CD4-positive, alpha-beta T cell treated with Interleukin-6 at 100 ng/mL for 8 hours (primary cell): ENCODE results near the gene ROR2.

Experiments
- DNase-seq: peaks from one replicate; pipeline ENCODE4 v3.0.0-alpha.2; 2020; ENCODE audit warnings: mixed read lengths, low spot score

ROR2 gene

DNA sequence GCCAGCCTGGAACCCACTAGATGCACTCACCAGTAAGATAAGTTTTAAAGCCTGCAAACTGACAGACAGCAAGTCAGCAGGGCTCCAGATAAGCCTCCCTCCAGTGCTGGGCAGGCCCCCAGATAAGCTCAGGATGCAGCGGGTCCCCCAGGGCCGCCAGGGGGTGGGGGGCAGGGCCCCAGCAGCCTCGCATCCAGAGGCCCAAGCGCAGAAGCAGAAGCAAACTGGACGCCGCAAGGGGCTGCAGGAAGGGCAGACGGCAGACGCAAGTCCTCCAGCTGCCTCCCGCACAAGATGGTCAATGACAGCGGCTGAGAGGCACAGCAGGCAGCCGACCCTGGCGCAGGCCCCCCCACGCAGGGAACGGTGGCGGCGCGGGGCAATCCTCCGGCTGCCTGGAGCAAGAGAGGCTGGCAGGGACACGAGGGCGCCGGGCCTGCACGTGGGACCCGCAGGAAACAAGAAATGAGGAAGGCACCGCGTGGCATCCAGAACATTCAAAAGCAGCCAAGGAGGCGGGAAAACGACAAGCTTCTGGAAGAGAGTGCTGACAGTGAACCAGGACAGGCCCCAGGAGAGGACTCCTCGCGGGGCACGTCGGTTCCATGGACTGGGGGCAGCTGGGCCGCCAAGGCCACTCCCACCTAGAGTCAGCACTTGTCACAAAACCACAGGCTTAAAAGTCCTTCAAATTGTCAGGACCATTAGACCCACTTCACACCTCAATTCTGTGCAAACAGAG is 49.8 kb downstream of the ROR2 start:
- no peak for DNase-seq

DNA sequence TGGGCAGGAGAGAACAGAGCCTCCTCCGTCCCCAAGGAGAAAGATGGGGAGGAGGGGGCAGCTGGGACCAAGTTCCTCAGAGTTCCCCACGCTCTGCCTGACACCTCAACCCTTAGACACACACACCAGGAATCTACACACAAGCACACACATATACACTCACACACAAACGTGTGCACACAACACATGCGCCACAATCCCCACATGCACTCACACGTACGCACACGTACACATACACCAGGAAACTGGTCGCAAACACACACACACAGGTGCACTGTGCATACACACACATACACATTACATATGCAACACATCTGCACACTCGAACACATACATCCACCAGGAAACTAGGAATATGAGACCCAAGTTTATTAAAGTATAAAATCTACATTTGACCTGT is 50.4 kb downstream of the ROR2 start:
- no peak for DNase-seq

DNA sequence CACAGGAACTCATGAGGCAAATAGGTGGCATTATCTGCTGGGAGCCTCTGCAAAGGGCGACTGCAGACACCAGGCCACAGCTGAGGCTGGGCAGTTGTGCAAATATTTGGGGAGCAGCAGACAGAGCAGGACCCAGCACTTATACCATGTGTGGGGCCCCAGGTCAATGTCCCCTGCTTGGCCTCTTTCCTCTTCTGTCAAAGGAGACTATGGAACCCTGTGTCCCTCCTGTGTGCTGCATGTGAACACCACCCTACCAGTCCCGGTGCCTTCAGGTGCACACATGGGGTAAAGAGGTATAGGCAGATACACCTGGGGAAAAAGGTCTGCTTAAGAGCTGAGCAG is 50.8 kb downstream of the ROR2 start:
- no peak for DNase-seq

DNA sequence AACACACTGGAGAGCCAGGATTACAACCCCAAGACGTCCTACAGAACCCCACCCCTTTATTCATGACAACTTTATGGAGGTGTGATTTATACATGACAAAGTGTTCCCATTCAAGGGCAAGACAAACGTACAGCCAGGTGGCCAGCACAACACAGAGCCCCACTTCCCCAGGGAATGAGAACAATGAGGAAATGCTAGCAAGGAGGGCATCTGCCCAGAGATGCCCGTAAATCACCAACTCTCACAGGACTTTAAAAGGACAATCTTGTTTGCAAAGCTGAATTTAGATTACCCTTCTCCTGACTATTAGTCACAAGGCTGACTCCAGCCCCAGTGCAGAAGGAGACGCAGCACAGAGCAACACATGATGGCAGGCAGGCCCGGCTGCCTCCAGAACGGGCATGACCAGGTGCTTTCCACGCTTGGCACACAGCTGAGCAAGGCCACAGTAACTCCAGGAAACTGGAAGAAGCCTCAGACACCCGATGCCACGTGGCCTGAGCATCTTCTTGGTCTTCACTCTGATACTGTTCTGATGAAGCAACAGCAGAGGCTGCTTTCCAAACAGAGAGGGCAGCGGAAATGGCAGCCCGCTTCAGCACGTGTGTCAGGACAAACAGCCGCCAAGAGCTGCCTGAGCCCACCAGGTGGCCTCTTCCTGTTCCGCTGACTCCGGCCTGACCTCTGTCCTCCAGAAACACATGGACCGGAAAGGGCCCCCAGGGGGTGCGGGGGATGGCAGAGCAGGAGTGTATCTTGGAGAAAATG is 51.4 kb downstream of the ROR2 start:
- no peak for DNase-seq

DNA sequence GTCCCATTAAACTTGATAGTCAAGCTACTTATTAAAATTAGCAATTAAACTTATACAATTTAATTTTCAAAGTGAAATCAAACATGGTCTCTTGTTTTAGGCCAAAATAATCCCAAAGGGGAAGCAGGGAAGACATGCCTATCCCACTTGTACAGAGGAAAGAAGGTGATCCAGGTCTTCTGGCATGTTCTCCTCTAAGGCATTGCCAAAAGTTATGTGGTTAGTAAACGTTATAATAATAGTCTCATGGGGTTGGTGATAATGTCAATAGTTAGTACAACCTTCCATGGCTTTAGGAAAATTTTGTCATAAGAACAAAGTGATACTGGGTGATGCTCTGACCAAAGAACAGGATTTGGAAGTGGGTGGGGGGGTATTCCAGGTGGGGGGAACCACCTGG is 52.8 kb downstream of the ROR2 start:
- no peak for DNase-seq

DNA sequence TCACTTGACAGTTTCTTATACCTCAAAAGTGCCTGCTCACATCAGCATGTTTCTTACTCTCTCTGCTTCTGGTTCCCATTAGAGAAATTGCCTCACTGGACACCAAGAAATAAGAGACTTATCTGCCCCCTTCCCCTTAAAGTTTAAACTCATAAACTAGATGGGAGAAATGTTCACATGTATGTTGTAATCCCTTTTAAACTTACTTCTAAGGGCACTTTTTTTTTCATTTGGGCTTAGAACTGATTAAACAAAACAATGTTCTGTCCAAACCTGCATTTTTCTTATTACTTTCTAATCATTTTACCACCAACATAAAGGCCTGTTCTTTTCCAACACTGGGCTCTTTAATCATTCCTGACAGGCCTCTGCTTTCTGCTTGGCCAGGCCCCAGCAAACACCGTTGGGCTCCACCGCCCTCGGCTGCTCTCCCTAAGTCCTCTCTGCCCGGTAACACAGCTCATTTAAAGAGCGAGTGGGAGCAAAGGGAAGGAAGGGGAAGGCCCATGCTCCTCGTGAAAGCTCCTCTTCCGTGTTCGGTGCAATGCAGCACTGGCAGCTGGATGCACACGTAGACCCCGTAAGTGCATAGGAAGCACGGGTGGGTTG is 53.4 kb downstream of the ROR2 start:
- no peak for DNase-seq

DNA sequence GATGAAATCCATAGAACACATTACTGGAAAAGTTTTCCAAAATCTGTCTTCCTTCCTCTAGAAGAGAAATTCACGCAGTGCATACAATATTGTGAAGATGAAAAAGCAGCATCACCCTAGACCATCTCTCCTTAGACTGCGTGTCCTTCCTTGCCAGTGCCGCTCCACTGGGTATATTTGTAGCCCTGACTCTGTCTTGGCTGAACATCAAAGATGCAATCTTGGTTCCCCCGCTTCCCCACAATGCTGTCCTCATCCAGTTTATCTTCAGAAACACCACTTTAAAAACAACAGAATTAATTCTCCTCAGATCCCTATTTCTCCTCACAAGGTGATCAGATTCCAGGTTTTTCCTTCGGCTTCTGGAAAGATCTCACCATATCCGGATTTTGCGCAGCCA is 53.9 kb downstream of the ROR2 start:
- no peak for DNase-seq

DNA sequence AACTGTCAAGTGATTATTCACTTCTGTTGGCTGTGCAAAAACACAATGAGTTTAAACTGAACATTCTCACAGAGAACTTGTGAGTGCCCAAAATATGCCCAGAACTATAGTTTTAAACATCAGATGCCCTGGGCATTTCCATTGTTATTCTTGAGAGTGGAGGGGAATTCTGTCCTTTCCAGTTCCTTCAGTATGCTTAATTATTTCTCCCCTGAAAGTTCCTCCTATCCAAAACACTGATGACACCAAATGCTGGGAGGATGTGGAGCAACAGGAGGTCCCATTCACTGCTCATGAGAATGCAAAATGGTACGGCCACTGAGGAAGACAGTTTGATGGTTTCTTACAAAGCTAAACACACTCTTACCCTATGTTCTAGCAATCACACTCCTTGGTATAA is 55.5 kb downstream of the ROR2 start:
- no peak for DNase-seq

DNA sequence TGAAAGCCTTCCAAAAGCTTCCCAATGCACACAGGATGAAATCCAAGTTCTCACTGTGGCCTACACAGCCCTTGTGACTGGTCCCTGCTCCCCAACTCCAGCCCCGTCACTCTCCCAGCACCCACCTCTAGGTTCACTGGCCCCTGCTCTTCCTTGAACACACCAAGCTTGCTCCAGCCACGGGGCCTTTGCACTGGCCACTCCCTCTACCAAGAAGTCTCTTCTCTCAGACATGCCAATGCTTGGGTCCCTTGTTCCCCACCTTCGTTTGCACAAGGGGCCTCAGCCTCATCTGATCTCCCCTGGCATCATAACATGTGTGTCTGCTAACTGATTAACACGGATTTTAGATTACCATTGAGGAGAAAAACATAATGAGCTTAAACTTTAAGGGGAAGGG is 56.0 kb downstream of the ROR2 start:
- no peak for DNase-seq

DNA sequence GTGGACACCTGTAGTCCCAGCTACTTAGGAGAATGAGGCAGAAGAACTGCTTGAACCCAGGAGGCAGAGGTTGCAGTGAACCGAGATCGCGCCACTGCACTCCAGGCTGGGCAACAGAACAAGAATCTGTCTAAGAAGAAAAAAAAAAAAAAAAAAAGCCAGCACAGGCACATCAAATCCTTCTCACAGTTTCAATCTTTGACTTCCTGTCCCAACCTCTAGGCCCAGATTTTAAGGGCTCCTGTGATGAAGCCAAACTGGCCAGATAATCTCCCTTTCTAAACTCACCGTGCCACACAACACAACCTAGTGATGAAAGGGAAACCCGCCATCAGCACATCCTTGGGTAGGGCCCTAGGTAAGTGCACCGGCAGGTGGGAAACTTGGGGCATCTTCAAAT is 58.1 kb downstream of the ROR2 start:
- no peak for DNase-seq

DNA sequence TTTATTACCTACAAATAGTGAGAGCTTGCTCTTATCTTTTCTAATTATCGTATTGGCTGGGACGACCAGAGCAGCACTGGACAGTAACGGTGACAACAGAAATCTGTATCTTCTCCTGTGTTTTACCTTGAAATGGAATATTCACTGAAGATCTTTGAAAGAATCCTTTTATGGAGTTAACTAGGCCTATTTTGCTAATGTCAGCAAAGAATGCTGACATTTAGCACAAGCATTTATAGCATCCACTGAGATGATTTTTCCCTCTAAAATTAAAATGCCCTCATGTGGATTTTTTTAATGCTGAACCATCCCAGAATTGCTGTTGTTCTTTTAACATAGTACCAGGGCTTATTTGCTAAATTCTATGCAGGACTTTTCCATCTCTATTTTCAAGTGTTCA is 59.4 kb downstream of the ROR2 start:
- no peak for DNase-seq

DNA sequence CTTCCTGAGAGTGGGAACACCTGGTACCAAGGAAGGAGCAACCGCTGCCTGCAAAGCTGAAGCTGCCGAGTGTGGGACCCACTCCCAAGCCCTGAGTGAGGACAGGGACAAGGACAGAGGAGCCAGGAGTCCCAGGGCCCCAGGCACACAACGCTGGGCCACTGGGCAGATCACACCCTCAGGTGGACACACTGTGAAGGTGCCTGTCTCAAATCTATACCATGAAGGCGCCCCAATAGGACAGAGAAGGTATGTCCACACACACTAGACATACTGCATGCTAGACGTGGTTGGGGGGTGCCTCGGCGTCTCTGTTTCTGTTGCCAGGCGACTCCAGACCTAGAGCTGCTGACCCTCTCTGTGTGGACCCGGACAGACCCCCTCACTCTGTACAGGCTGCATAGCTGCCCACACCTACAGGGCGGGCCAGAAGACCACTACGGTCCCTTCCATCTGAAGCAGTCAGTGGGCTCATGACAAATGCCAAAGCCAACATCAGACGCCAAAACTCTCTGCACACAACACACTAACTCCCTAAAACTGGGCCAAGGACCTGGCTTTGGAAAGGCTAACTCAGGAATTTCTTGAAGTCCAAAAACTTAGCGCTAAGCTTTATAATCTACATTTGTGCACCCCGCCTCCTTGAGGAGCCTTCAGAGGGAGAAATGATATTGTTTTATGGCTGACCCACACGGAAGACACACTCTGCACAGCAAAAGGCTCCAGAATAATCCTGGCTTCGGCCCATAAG is 60.7 kb downstream of the ROR2 start:
- DNase-seq: no peak

DNA sequence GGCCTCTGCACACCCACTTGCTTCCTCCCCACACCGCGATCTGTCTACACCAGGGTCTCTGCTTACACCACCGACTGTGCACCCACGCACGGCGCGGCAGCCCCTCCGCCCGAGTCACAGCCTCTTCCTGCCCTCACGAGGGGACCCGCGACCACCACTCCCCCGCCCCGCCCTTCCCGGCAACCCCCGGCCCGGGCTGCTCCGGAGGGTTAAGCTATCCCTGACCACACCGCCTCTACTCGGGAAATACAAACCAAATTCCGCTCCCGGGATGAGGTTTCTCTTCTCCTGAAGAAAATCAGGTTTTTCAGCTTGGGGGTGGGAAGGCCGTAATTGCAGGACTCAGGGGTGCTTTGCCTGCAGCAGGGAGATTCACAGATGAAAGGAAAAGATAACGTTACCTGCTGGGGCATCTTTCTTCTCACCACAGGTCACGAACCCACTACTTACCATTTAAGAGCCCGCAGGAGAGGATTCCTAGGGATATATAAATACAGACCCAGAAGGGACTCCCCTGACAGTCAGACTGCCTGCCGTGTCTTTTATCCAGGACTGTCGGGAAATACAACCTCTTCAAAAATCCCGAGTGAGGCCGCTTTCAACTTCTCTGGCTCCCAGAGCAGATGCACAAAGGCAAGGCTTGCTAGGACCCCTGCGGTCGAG is 63.5 kb downstream of the ROR2 start:
- no peak for DNase-seq

DNA sequence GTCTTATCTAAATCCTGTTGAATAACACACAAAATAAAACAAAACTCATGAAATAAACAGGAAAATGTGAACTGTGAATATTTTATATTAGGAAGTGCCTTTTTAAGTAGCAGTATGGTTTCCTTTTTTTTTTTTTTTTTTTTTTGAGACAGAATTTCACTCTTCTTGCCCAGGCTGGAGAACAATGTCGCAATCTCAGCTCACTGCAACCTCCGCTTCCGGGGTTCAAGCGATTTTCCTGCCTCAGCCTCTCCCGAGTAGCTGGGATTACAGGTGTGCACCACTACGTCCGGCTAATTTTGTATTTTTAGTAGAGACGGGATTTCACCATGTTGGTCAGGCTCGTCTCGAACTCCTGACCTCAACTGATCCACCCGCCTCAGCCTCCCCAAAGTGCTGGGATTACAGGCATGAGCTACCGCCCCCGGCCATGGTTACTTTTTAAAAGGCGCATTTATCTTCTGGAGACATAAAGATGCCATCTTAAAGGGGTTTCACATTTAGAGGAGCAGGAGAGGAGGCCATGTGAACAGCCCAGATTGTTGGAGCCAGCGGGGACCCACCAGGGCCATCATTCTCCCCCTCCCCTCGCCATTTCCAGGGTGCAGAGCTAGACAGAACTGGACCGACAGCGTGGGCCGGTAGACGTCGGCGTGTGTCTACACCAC is 64.1 kb downstream of the ROR2 start:
- DNase-seq: no peak

DNA sequence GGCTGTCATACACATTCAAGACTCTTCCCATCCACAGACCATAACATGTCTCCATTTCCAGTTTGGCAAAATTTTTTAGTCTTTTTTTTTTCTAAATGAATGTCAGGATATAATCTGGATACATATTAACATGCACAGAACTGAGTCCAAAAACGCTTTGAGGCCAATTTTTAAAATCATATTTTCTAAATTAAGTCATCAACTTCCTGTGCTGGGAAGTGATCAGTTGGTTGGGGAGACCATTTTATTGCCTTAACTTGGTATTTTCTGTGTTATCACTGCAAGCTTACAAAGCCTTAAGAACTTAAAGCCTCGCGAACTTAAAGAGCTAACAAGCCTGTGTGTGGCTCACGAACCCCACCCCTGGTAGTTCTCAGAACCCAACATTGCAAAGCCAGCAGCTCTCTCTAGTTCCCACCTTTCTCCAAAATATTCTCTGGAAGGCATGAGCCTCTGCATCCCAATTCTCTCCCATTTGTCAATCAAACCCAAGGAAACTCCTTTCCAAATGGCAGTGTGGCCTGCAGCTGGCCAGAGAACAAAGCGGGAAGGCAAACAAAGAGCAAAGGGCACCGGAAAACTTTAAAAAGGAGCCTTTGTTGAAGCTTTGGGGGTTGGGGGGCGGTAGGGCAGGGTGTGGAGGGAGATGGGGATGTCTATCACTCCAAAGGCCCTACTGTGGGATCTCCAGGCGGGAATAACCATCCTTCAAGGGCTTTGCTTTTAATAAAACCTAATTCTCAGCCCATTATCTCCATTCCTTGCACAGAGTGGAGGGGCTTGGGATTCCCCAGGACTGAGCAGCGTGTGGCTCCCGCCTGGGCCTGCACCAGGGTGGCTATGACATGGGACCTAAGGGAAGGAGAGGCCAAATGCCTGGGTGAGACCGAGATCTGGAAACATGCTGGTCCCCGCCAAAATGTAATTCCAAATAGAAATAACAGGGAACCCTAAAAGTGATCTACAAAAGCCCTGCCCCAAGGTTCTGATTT is 65.0 kb downstream of the ROR2 start:
- DNase-seq: no peak

DNA sequence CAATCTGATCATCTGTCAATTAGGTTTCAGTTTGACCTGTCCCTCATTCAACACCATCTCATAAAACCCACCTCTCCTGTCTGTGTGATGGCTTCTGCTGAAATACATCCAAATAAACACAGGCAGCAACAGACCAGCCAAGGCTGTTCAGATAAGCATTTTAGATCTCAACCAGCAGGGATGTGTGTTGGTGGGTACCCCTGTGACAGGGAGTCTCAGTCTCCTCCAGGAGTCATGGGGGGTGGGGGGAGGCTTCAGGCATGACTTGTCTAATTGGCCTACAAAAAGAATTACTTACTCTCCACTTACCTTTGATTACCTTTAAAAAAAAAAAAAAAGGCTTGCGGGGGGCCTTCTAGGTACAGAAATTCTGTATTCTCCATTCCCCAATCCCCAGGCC is 65.9 kb downstream of the ROR2 start:
- no peak for DNase-seq

DNA sequence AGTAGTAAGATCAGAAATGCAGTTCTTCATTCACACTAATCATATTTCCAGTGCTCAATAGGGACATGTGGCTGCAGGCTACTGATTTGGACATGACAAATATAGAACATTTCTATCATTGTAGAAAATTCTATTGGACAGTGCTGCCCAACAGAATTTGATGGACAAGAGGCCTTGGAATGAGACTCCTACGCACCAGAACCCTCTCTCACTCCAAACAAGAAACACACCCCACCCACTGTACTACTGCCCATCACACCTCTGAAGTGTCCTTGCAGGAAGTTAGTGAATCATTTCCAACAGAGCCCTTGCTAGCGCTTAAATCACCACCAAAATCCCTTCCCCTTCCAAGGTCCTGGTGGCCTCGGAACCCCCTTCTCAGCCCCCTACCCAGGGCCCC is 66.5 kb downstream of the ROR2 start:
- no peak for DNase-seq

DNA sequence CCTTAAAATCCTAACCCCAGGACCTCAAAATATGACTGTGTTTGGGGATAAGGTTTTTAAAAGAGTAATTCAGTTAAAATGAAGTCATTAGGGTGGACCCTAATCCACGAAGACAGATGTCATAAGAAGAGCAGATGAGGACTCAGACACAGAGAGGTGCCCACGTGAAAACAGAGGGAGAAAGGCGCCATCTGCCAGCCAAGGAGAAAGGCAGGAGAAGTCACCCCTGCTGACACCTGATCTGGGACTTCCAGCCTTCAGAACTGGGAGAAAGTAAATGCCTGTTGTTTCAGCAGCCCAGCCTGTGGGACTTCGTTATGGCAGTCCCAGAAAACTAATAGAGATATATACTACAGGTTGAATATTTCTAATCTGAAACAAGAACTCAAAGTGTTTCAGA is 67.4 kb downstream of the ROR2 start:
- no peak for DNase-seq

DNA sequence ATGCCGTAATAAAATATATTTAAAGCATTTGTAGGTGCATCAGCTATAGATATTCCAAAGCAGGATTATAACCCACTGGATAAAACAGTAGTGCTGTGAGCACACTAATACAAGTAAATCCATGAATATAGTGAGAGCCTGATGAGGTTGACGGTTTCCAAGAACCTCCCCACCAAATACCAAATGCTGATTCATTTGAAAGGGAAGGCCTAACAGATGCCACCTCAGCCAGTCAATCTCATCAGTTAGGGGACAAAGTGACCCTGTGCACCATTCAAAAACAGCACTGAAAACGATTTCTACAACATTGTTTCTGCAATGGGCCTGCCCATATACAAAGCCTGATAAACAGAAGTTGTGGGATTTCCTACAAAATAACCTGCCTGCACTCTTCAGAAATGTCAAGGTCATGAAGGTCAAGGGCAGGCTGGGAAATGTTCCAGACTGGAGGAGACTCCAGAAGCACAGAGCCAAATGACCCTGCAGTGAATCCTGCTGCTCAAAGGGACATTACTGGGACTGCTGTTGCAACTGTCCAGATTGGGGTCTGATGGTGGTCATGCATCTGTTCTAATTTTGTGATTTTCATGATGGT is 69.6 kb downstream of the ROR2 start:
- DNase-seq: no peak

DNA sequence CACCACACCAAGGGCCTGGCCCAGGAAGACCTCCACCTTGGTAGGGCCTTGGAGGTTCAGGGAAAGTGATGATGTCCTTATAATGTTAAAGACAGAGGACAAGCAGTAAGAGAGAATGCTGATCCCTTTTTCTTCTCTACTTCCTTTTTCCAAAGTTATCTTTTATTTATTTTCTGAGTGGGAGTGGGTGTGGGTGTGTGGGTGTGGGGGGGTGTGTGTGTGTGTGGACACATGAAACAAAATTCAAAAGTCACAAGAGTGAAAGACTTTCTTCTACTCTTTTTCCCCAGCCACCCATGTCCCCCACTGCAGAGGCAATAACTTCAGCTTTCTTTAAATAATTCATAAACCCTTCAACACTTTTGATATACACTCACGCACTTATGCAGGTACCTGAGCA is 70.8 kb downstream of the ROR2 start:
- DNase-seq: no peak
